HG03175 (cell line): ENCODE results near the gene CLSTN2.

Experiments used
- ATAC-seq: cut with Tn5 transposase; IDR thresholded peaks from one replicate; pipeline ENCODE4 v1.9.1; 2021; ENCODE audit warnings: mild to moderate bottlenecking, moderate library complexity; ENCODE audit not compliant: unreplicated experiment

CLSTN2 gene

DNA sequence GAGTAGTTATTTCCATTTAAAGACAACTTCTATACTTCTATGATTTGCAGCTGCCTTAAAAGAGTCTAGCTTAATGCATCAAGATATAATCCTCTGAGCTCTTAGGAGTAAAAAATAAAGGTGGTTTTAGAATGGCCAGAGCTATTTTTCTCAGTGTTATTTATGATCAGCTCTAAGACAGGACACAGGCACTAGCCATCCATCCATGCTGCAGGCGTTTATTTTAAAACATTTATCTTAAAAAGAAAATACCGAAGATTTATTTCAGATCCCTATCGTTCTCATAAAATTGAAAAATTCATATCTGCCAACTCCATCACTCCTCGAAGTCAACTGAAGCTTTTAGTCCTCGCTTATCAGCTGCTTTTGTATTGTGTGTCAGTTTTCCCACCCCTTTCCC is 243.5 kb downstream of the CLSTN2 start:
- ATAC-seq, result no peak

DNA sequence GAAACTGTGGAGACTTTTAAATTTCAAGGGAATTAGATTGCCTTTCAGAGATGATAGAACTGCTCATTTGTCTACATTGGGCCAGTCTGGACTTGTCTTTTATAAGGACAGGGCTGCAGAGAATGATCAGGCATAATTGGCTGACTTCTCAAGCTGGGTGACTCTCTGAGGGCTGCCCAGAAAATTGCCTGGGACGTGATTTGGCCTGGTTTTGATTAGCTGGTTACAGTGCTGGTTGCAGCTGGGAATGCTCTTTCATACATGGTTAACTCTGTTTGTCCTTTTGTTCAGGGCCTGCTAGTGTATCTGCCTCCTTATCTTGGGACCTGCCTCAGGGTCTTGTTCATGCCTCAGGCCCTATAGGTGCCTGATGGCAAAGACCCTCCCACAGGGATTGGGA is 245.6 kb downstream of the CLSTN2 start:
- ATAC-seq, result no peak

- ATAC-seq, result no peak
These were observed 250.4 kb downstream of the CLSTN2 start for GRCh38 chr3:140185375-140185774.

GRCh38 chr3:140186421-140186920 is 251.5 kb downstream of the CLSTN2 start:
- ATAC-seq, result no peak

GRCh38 chr3:140187028-140187427 is 252.0 kb downstream of the CLSTN2 start:
- ATAC-seq, result no peak

DNA sequence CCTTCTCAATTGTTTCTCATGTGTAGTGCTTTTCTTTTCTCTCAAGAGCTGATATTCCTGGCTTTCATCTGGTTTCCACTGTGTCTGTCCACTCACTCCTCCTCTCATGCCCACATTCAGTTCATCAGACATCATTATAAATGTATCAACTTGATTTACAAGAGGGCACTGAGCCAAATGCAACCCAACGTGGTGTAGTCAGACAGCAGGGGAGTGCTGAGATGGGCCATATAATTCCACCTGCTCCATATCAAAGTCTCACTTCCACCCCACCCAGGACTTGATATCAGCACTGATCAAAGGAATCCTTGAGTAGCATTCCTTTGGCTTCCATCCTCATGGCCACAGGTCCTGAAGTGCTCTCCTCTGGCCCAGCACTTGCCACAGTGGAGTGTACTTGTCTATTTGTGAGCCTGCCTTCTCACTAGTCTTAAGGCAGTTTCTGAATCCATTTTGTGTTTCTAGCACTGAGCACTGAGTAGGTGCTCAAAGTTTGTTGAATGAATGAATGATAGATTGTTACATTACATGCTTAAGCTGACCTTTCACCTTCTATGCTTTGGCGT is 252.8 kb downstream of the CLSTN2 start:
- ATAC-seq, result no peak

DNA sequence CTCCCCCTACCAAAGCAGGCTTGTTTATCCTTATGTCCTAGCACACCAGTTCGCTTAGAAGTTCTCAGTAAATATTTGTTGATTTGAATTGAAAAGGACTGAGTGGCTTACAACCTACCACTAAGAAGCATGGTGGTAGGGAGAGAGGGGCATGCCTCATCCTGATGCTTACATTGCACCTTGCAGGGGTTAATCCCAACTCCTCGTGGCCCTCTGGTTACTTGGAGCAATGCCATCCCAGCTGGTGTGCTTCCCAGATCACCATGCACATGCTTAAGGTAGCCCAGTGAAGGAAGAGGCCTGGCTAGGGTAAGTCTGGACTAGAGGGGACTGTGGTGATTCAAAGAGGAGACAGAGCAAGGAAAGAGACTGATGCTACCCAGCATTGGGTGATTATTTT is 253.3 kb downstream of the CLSTN2 start:
- ATAC-seq, result no peak

DNA sequence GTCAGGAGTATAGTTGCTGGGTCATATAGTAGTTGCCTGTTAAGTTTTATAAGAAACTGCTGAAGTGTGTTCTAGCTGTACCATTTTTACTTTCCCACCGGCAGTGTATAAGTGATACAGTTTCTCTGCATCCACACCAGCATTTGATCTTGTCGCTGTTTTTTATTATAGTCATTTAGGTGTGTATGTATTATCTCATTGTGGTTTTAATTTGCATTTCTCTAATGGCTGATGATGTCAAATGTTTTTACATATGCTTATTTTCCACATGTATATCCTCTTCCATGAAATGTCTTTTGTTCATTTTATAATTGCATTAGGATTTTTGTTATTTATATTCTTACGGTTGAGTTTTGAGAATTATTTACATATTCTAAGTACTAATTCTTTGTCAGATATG is 254.3 kb downstream of the CLSTN2 start:
- ATAC-seq, result no peak

DNA sequence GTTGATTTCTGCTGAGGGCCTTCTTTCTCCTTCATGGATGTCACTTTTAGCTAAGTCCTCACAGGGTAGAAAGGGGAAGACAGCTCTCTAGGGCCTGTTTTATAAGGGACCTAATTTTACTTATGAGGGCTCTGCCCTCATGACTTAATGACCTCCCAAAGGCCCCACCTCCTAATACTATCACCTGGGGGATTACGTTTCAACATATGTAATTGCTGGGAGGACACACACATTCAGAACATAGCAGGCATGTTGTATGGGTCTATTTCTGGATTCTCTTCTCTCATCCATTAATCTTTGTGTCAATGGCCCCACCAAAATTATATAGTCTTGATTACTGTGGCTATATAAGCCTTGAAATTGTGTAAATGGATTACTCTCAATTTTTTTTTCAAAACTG is 255.0 kb downstream of the CLSTN2 start:
- ATAC-seq, result no peak

DNA sequence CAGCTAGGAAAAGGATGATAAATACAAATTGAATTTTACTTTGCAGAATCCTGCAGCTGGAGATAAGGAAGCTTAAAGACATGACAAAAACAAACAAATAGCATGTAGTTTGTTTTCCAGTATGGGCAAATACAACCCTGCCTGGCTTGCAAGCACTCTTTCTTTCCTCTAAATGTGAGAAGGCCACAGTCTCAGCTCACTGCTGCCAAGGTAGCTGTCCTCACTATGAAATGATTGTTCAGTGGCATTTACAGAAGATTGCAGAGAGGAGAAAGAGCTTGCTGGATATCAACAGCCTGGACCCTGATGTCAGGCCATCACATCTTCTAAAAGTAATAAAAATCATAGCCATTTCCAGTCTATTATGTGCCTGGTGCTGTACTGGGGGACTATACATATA is 262.0 kb downstream of the CLSTN2 start:
- no peak for ATAC-seq

- ATAC-seq, result no peak
These were observed 263.3 kb downstream of the CLSTN2 start for GRCh38 chr3:140198242-140198641.

- no peak for ATAC-seq
These were observed 264.0 kb downstream of the CLSTN2 start for GRCh38 chr3:140199008-140199407.

GRCh38 chr3:140199743-140200142 is 264.8 kb downstream of the CLSTN2 start:
- no peak for ATAC-seq

DNA sequence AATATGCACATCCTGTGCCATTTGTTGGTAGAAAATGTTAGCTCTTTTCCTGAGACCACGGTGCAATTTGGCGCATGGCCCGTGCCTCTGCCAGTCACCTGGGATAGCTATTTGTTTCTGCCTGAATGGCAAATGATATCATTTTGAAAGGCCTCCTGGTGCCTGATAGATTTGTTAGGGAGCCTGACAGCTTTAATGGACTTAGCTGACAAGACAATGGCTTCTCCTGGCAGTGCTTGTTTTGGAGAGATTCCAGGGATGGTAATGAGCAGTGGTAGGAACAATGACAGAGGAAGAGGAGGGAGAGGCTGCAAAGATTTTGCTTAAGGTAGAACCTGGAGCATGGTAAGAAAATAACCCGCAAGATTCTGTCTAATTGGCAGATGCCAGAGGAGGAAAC is 268.5 kb downstream of the CLSTN2 start:
- no peak for ATAC-seq

GRCh38 chr3:140204271-140204984 is 269.4 kb downstream of the CLSTN2 start:
- ATAC-seq, result no peak

GRCh38 chr3:140205598-140205997 is 270.6 kb downstream of the CLSTN2 start:
- no peak for ATAC-seq

GRCh38 chr3:140206196-140207040 is 271.4 kb downstream of the CLSTN2 start:
- no peak for ATAC-seq

DNA sequence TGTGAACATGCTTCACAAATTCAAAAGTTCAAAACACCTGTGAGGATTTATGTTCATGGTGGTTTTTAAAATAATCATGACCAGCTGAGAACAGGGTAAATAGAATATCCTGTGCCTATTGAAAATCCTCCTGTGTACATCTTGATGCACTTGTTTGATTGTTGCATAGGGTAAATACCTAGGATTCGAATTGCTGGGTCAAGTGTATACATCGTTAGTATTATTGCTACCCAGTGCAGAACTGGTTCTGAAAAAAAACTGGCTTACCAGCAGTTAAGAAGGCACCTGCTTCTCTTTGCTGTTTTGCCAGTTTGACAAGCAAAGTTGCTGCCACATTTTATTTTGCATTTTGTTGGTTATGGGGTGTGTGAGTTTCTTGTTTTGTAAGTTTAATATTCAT is 272.6 kb downstream of the CLSTN2 start:
- ATAC-seq, result no peak

GRCh38 chr3:140216249-140216648 is 281.3 kb downstream of the CLSTN2 start:
- peak; percentile 62 for ATAC-seq

- no peak for ATAC-seq
These were observed 284.3 kb downstream of the CLSTN2 start for GRCh38 chr3:140219291-140219690.

- peak; percentile 57 for ATAC-seq
These were observed 285.0 kb downstream of the CLSTN2 start for GRCh38 chr3:140219923-140220452.

DNA sequence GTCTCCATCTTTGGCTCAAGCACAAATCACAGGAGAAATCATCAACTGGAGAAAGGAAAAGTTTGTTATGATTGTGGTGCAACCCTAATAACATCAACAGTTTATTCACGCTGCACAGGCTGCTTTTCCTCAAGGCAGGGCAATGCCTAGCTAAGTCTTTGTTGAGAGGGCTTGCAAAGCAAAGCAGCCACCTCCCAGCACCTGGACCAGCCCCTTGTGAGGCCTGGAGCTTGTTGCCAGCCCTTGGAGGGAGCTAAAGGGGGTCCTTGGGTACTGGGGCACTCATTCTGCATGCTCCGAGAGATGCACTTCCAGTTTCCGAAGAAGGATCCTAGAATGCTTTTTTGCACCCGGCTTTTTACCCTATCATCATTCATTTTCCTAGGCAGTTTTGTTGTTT is 288.2 kb downstream of the CLSTN2 start:
- no peak for ATAC-seq
